ENCODE results near the gene KCNK7. TPM values are rescaled to one million over a fixed set of nuclear protein-coding genes. Genes with fewer than 3 reads are reported as not detected.

The KCNK7 gene
- total RNA-seq, 1 donor, result not detected

GRCh38 chr11:65545853-65546216, 49.8 kb downstream of the KCNK7 start:
- no peak for TF ChIP-seq CTCF (IDR thresholded peaks at IDR 0.05; ENCODE audit: insufficient read depth, low read depth, low read length)
- no peak overlapping the region for H3K4me3 ChIP-seq (ENCODE audit: low read depth, low read length)
- no peak for DNase-seq (ENCODE audit: low read depth)

Small RNA genes lying within 50 kb of the gene (small RNA-seq; reads per million reads assigned to genes)
- gene AP001362.1 (not detected), gene MIR4690 (not detected)

Other genes starting within 250 kb of the KCNK7 start
- under 0.01 TPM in 1 of 2 replicates, not detected in the other for gene TIGD3, start 241.0 kb downstream of the KCNK7 start, total RNA-seq
- gene SLC25A45, start 213.2 kb downstream of the KCNK7 start, total RNA-seq, result 1.7 and 2.9 TPM in 2 replicates
- 44.5 and 60.6 TPM in 2 replicates for gene FRMD8, start 209.2 kb downstream of the KCNK7 start, total RNA-seq
- 413 and 487 TPM in 2 replicates for gene NEAT1, start 173.0 kb downstream of the KCNK7 start, total RNA-seq
- 12,351 and 16,563 TPM in 2 replicates for gene MALAT1, start 96.8 kb downstream of the KCNK7 start, total RNA-seq
- 125 and 135 TPM in 2 replicates for gene SCYL1, start 70.7 kb downstream of the KCNK7 start, total RNA-seq
- gene LTBP3, start 37.4 kb downstream of the KCNK7 start, total RNA-seq, result 23.7 and 24.2 TPM in 2 replicates
- gene ZNRD2, start 25.3 kb downstream of the KCNK7 start, total RNA-seq, result 31.1 and 49.6 TPM in 2 replicates
- 19.0 and 27.4 TPM in 2 replicates for gene FAM89B, start 23.3 kb downstream of the KCNK7 start, total RNA-seq
- 33.7 and 47.7 TPM in 2 replicates for gene EHBP1L1, start 19.7 kb downstream of the KCNK7 start, total RNA-seq
- gene MAP3K11, start 18.4 kb upstream of the KCNK7 start, total RNA-seq, result 28.9 and 29.3 TPM in 2 replicates
- 32.4 and 33.5 TPM in 2 replicates for gene PCNX3, start 20.0 kb upstream of the KCNK7 start, total RNA-seq
- gene SIPA1, start 42.3 kb upstream of the KCNK7 start, total RNA-seq, result 34.5 and 34.8 TPM in 2 replicates
- 22.2 and 24.2 TPM in 2 replicates for gene RELA, start 67.1 kb upstream of the KCNK7 start, total RNA-seq
- 33.2 and 42.2 TPM in 2 replicates for gene KAT5, start 116.5 kb upstream of the KCNK7 start, total RNA-seq
- gene RNASEH2C, start 125.0 kb upstream of the KCNK7 start, total RNA-seq, result 41.5 and 44.1 TPM in 2 replicates
- gene AP5B1, start 185.2 kb upstream of the KCNK7 start, total RNA-seq, result 13.8 and 16.4 TPM in 2 replicates
- gene OVOL1, start 191.3 kb upstream of the KCNK7 start, total RNA-seq, result not detected in 2 replicates
- gene SNX32, start 238.2 kb upstream of the KCNK7 start, total RNA-seq, result under 0.01 TPM in 1 of 2 replicates, not detected in the other